Measurements from ENCODE around the gene KRTAP4-11. TPM values are rescaled to one million over a fixed set of nuclear protein-coding genes. Genes with fewer than 3 reads are reported as not detected.
"Not testable (repeated sequence)": the region's sequence is repeated elsewhere in the genome, so short reads cannot be mapped to it uniquely, and the experiment has no call there.

KRTAP4-11 gene
- total RNA-seq, 1 donor from 2014 or later: not detected

DNA sequence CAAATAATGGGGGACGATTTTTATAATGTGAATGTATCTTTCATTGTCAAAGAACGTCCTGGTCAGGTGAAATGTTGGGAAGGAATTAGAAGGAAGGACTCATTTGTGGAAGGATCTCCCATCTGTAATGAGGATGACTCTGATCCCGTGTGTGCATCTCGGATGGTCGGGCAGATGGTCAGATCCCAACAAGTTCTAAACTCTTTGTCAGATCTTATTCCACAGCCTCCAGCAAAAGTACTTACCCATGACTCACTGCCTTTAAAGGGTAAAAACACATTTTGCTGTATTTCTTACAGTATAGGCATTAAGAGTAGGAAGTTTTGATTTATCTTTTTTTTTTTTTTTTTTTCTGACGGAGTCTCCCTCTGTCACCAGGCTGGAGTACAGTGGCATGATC, 19.7 kb downstream of the KRTAP4-11 start:
- Mint-ChIP-seq H3K4me3 (no peak overlapping the region), H3K9me3 (peaks cover 5% of the 10 kb centered on the region), H3K27me3 (ENCODE audit: low read depth) (peaks cover 27% of the 10 kb centered on the region), H3K27ac (ENCODE audit: unreplicated experiment) (no peak overlapping the region), H3K4me1 (no peaks in the 10 kb centered on the region), H3K36me3 (ENCODE audit: low read depth) (no peaks in the 10 kb centered on the region)
- DNase-seq (ENCODE audit: low read depth, low spot score): no peak
- TF ChIP-seq, protein P1, sequence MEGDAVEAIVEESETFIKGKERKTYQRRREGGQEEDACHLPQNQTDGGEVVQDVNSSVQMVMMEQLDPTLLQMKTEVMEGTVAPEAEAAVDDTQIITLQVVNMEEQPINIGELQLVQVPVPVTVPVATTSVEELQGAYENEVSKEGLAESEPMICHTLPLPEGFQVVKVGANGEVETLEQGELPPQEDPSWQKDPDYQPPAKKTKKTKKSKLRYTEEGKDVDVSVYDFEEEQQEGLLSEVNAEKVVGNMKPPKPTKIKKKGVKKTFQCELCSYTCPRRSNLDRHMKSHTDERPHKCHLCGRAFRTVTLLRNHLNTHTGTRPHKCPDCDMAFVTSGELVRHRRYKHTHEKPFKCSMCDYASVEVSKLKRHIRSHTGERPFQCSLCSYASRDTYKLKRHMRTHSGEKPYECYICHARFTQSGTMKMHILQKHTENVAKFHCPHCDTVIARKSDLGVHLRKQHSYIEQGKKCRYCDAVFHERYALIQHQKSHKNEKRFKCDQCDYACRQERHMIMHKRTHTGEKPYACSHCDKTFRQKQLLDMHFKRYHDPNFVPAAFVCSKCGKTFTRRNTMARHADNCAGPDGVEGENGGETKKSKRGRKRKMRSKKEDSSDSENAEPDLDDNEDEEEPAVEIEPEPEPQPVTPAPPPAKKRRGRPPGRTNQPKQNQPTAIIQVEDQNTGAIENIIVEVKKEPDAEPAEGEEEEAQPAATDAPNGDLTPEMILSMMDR (conservative IDR thresholded peaks at IDR 0.05): no peak

DNA sequence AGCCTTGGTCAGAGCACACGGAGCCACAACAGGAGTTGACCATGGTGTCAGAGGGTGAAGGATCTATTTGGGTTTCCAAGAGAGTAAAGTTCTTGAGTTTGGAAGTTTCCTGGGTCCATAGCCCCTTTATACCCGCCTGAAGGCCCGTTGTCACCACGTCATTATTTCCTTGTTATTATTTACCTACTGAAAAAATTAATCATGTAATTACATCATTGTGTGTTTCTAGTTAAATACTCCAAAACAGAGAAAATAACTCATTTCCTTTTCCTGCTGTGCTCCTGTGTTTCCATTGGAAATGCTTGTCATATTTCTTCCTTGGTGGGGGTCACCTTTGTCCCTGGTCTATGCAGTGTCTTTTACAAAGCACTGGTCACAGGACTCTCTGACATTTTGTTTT, 20.1 kb downstream of the KRTAP4-11 start, which contains the start of gene KRTAP4-8:
TSS of gene KRTAP4-8 (minus strand) at position 101 of the 400 bp plus-strand sequence. CDS start at position 43, 58 bp downstream.
- H3K9me3 Mint-ChIP-seq: peaks cover 5% of the 10 kb centered on the region
- no peak within 1 kb of the TSS for H3K27ac Mint-ChIP-seq (ENCODE audit: unreplicated experiment)
- no peak for DNase-seq (ENCODE audit: low read depth, low spot score)
- TF ChIP-seq, protein P1 (conservative IDR thresholded peaks at IDR 0.05): no peak
- H3K4me3 Mint-ChIP-seq: no peak within 1 kb of the TSS
- H3K36me3 Mint-ChIP-seq (ENCODE audit: low read depth): no peaks in the 10 kb centered on the region
- H3K27me3 Mint-ChIP-seq (ENCODE audit: low read depth): peaks cover 26% of the 10 kb centered on the region
- H3K4me1 Mint-ChIP-seq: no peaks in the 10 kb centered on the region

DNA sequence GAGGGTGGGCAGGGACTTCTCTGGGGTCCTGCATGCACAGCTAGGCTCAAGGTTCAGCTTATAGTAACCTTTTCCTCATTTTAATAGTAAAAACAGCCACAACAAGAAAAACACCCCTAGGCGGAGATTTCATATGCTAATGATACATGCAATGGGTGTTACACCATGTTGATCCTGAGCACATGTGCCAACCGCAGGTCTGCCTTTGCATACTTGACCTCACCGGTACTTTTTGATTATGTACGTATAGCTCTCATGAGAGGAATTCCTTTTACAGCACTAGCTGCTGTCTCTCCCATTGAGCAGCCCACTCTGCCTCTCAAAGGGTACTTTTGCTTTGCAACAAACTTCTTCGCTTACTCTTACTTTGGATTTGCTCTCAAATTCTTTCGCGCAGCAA, 22.1 kb downstream of the KRTAP4-11 start:
- no peak for DNase-seq (ENCODE audit: low read depth, low spot score)
- H3K27ac Mint-ChIP-seq (ENCODE audit: unreplicated experiment): no peak overlapping the region
- peaks cover 5% of the 10 kb centered on the region for H3K9me3 Mint-ChIP-seq
- no peaks in the 10 kb centered on the region for H3K36me3 Mint-ChIP-seq (ENCODE audit: low read depth)
- H3K27me3 Mint-ChIP-seq (ENCODE audit: low read depth): peaks cover 26% of the 10 kb centered on the region
- TF ChIP-seq, protein P1 (conservative IDR thresholded peaks at IDR 0.05): no peak
- H3K4me3 Mint-ChIP-seq: no peak overlapping the region
- no peaks in the 10 kb centered on the region for H3K4me1 Mint-ChIP-seq

DNA sequence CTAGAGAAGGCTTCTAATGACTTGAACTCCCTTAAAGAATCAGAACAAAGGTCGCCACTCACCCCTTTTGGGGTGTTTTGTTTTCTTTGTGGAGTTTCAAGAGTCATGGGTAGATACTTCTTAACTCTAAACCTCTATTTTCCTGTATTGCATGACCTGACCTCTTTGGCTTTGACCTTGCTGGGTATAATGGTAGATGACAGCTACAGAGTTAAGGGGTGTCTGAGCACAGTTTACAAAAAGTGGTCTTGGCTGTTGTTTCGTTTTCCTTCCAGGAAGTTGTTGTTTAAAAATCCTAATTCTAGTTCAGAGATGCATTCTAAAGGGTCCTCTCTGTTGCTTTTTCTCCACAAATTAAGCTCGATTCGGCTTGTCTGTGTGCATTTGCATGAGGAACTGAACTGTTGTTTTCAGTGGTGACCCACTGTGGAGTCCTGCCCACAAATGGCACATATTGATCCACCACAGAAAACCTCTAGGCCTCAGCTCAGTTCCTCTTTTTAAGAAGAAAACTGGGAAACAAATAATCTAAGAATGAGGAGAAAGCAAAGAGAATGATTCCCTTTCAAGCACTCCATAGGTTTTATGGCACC, 29.3 kb downstream of the KRTAP4-11 start:
- not testable (repeated sequence) for H3K4me3 Mint-ChIP-seq; H3K27ac Mint-ChIP-seq (ENCODE audit: unreplicated experiment); H3K27me3 Mint-ChIP-seq (ENCODE audit: low read depth); H3K36me3 Mint-ChIP-seq (ENCODE audit: low read depth); H3K4me1 Mint-ChIP-seq; DNase-seq (ENCODE audit: low read depth, low spot score); H3K9me3 Mint-ChIP-seq

GRCh38 chr17:41084100-41084856, 33.9 kb downstream of the KRTAP4-11 start, which contains the start of gene KRTAP4-7:
TSS of gene KRTAP4-7 (plus strand) at chr17:41084150. CDS start at chr17:41084207, 57 bp downstream.
- not testable (repeated sequence) for H3K27ac Mint-ChIP-seq (ENCODE audit: unreplicated experiment); DNase-seq (ENCODE audit: low read depth, low spot score); H3K4me3 Mint-ChIP-seq; H3K4me1 Mint-ChIP-seq; H3K27me3 Mint-ChIP-seq (ENCODE audit: low read depth); H3K9me3 Mint-ChIP-seq; H3K36me3 Mint-ChIP-seq (ENCODE audit: low read depth)

DNA sequence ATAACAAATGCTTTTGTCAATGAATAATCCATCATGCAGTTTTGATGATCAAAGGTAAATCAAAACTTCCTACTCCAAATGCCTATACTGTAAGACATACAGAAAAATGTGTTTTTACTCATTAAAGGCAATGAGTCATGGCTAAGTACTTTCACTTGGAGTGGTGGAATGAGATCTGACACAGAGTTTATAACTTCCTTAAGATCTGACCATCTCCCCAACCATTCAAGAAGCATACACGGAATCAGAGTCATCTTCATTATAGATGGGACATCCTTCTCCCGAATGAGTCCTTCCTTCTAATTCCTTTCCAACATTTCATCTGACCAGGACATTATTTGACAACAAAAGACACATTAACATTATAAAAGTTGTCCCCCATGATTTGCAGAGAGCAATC, 34.7 kb downstream of the KRTAP4-11 start:
- H3K36me3 Mint-ChIP-seq (ENCODE audit: low read depth); DNase-seq (ENCODE audit: low read depth, low spot score); H3K27me3 Mint-ChIP-seq (ENCODE audit: low read depth); H3K27ac Mint-ChIP-seq (ENCODE audit: unreplicated experiment); H3K4me3 Mint-ChIP-seq; H3K4me1 Mint-ChIP-seq; H3K9me3 Mint-ChIP-seq: not testable (repeated sequence)

GRCh38 chr17:41082626-41083025, 35.5 kb downstream of the KRTAP4-11 start:
- Mint-ChIP-seq H3K36me3 (ENCODE audit: low read depth) (no peaks in the 10 kb centered on the region), H3K4me3 (no peak overlapping the region), H3K27ac (ENCODE audit: unreplicated experiment) (no peak overlapping the region), H3K9me3 (no peaks in the 10 kb centered on the region), H3K27me3 (ENCODE audit: low read depth) (peaks cover 9% of the 10 kb centered on the region), H3K4me1 (no peaks in the 10 kb centered on the region)
- no peak for DNase-seq (ENCODE audit: low read depth, low spot score)
- TF ChIP-seq, protein P1 (conservative IDR thresholded peaks at IDR 0.05): no peak
